IMR-90 (cell line): ENCODE data around the gene LAMA2. TPM values are rescaled to one million over a fixed set of nuclear protein-coding genes. Genes with fewer than 3 reads are reported as not detected.

ENCODE experiments used
- ATAC-seq: fragments of 200-7000 bp; cut with Tn5 transposase; 2 replicates; pipeline ENCODE4 v1.9.1; 2020; ENCODE audit warnings: low read depth, mild to moderate bottlenecking, moderate library complexity
- BruUV-seq: library from RNA; stranded (reverse); fragments of 400-500 nt; replicated peaks from 2 replicates; lab custom pipeline; 2021; lab: Mats Ljungman, UMichigan
- CTCF ChIA-PET: fragments of 300-600 bp; formaldehyde crosslinking; extraction: SDS; loops from one replicate; lab custom pipeline; 2021; ENCODE audit warnings: antibody characterized with exemption; lab: Yijun Ruan, JAX
- POLR2A ChIA-PET: fragments of 300-600 bp; sonication (Branson Sonifier 250); formaldehyde crosslinking; loops from one replicate; lab custom pipeline; 2022; ENCODE audit warnings: antibody characterized with exemption; ENCODE audit not compliant: unreplicated experiment; lab: Charles Lee
- DNase-seq: peaks from one replicate; pipeline ENCODE4 v3.0.0; 2013
- H2AFZ ChIP-seq: replicated peaks from 2 replicates; pipeline ENCODE3; 2013; ENCODE audit warnings: low read length, mild to moderate bottlenecking; ENCODE audit not compliant: poor library complexity
- H2AK5ac ChIP-seq: 2 replicates; pipeline ENCODE4 v1.6.1; 2013; ENCODE audit warnings: low read depth, low read length, inconsistent platforms
- H2AK9ac ChIP-seq: replicated peaks from 2 replicates; pipeline ENCODE3; 2013; ENCODE audit warnings: mild to moderate bottlenecking, low read depth, low read length, moderate library complexity; ENCODE audit not compliant: poor library complexity
- H2BK120ac ChIP-seq: 2 replicates; pipeline ENCODE4 v1.6.1; 2013; ENCODE audit warnings: low read depth, low read length, inconsistent platforms
- H2BK15ac ChIP-seq: 3 replicates; pipeline ENCODE4 v1.6.1; 2013; ENCODE audit warnings: low read depth, low read length, inconsistent platforms
- H2BK20ac ChIP-seq: 2 replicates; pipeline ENCODE4 v1.6.1; 2013; ENCODE audit warnings: low read depth, mild to moderate bottlenecking, inconsistent platforms, low read length, moderate library complexity
- H2BK5ac ChIP-seq: 2 replicates; pipeline ENCODE4 v1.6.1; 2013; ENCODE audit warnings: mild to moderate bottlenecking, low read depth, low read length, inconsistent platforms; ENCODE audit not compliant: poor library complexity, severe bottlenecking
- H3K14ac ChIP-seq: replicated peaks from 2 replicates; pipeline ENCODE4 v1.6.1; 2013; ENCODE audit warnings: low read depth, low read length, inconsistent platforms
- H3K18ac ChIP-seq: 2 replicates; pipeline ENCODE4 v1.6.1; 2013; ENCODE audit warnings: low read depth, low read length, control low read depth
- H3K23ac ChIP-seq: 2 replicates; pipeline ENCODE4 v1.6.1; 2013; ENCODE audit warnings: low read depth, low read length, inconsistent platforms
- H3K27ac ChIP-seq: 2 replicates; pipeline ENCODE4 v1.5.1; 2013; ENCODE audit warnings: mild to moderate bottlenecking, control low read depth, low read length; ENCODE audit not compliant: insufficient read depth
- H3K27me3 ChIP-seq: 2 replicates; pipeline ENCODE4 v1.6.1; 2013; ENCODE audit warnings: low read length; ENCODE audit not compliant: control insufficient read depth, insufficient read depth
- H3K36me3 ChIP-seq: 2 replicates; pipeline ENCODE4 v1.6.1; 2013; ENCODE audit warnings: low read length, mixed read lengths; ENCODE audit not compliant: control insufficient read depth, insufficient read depth
- H3K4ac ChIP-seq: 2 replicates; pipeline ENCODE4 v1.6.1; 2013; ENCODE audit warnings: low read depth, low read length, inconsistent platforms
- H3K4me1 ChIP-seq: 2 replicates; pipeline ENCODE4 v1.6.1; 2013; ENCODE audit warnings: low read length, mixed read lengths; ENCODE audit not compliant: control insufficient read depth, insufficient read depth
- H3K4me2 ChIP-seq: 2 replicates; pipeline ENCODE4 v1.6.1; 2013; ENCODE audit warnings: low read depth, mild to moderate bottlenecking, control low read depth, low read length, moderate library complexity
- H3K4me3 ChIP-seq: 2 replicates; pipeline ENCODE4 v1.5.1; 2013; ENCODE audit warnings: low read depth, mild to moderate bottlenecking, control low read depth, low read length, moderate library complexity; ENCODE audit not compliant: insufficient read depth
- H3K56ac ChIP-seq: 2 replicates; pipeline ENCODE4 v1.6.1; 2013; ENCODE audit warnings: low read length, inconsistent platforms; ENCODE audit not compliant: insufficient read depth; ENCODE audit errors: extremely low read depth
- H3K79me1 ChIP-seq, 2 experiments: 2 replicates each; pipeline ENCODE4 v1.6.1; 2013; ENCODE audit warnings: low read length in 2 of 2, inconsistent platforms in 1 of 2, low read depth in 1 of 2
- H3K9ac ChIP-seq: 2 replicates; pipeline ENCODE4 v1.6.1; 2013; ENCODE audit warnings: low read depth, low read length, control low read depth
- H3K9me1 ChIP-seq: 2 replicates; pipeline ENCODE4 v1.6.1; 2013; ENCODE audit warnings: low read length, inconsistent platforms; ENCODE audit not compliant: insufficient read depth
- H3K9me3 ChIP-seq: 2 replicates; pipeline ENCODE4 v1.6.1; 2013; ENCODE audit warnings: low read length; ENCODE audit not compliant: control insufficient read depth, insufficient read depth
- H4K20me1 ChIP-seq: 2 replicates; pipeline ENCODE4 v1.6.1; 2013; ENCODE audit warnings: low read length, inconsistent platforms; ENCODE audit not compliant: insufficient read depth
- H4K5ac ChIP-seq: 2 replicates; pipeline ENCODE4 v1.6.1; 2013; ENCODE audit warnings: mild to moderate bottlenecking, low read depth, low read length, control low read depth
- H4K8ac ChIP-seq, 2 experiments: 2 replicates each; pipeline ENCODE4 v1.6.1; 2013; ENCODE audit warnings: low read depth in 2 of 2, low read length in 2 of 2, control low read depth in 1 of 2, inconsistent platforms in 1 of 2
- H4K91ac ChIP-seq: 2 replicates; pipeline ENCODE4 v1.6.1; 2013; ENCODE audit warnings: low read depth, low read length, inconsistent platforms; ENCODE audit not compliant: insufficient read depth
- BHLHE40 ChIP-seq: fragments of 150-350 bp; IDR thresholded peaks from 2 replicates; pipeline ENCODE4 v1.6.1; 2016; ENCODE audit warnings: mild to moderate bottlenecking, low read depth, low read length
- CHD1 ChIP-seq: IDR thresholded peaks from 2 replicates; pipeline ENCODE4 v1.6.1; 2012; ENCODE audit warnings: low read depth, low read length, improper control_type of control experiment
- ELK1 ChIP-seq: fragments of 150-350 bp; IDR thresholded peaks from 2 replicates; pipeline ENCODE4 v1.6.1; 2016; ENCODE audit warnings: low read depth, mild to moderate bottlenecking, low read length, moderate library complexity, borderline replicate concordance
- FOS ChIP-seq: fragments of 150-350 bp; IDR thresholded peaks from 2 replicates; pipeline ENCODE4 v1.6.1; 2016; ENCODE audit warnings: low read depth, low read length
- MAFK ChIP-seq: IDR thresholded peaks from 2 replicates; pipeline ENCODE4 v1.6.1; 2012; ENCODE audit warnings: low read depth, low read length, improper control_type of control experiment
- MAZ ChIP-seq: IDR thresholded peaks from 2 replicates; pipeline ENCODE4 v1.6.1; 2012; ENCODE audit warnings: low read depth, mild to moderate bottlenecking, low read length, improper control_type of control experiment, moderate library complexity, borderline replicate concordance
- MXI1 ChIP-seq: IDR thresholded peaks from 2 replicates; pipeline ENCODE4 v1.6.1; 2012; ENCODE audit warnings: low read depth, mild to moderate bottlenecking, low read length, moderate library complexity, borderline replicate concordance
- NFE2L2 ChIP-seq: fragments of 150-350 bp; IDR thresholded peaks from 2 replicates; pipeline ENCODE4 v1.6.1; 2016; ENCODE audit warnings: low read depth, mild to moderate bottlenecking, low read length
- RAD21 ChIP-seq: IDR thresholded peaks from 2 replicates; pipeline ENCODE4 v1.6.1; 2012; ENCODE audit warnings: low read length, improper control_type of control experiment
- RCOR1 ChIP-seq: IDR thresholded peaks from 2 replicates; pipeline ENCODE4 v1.6.1; 2012; ENCODE audit warnings: mild to moderate bottlenecking, low read length, improper control_type of control experiment; ENCODE audit not compliant: insufficient replicate concordance
- RFX5 ChIP-seq: IDR thresholded peaks from 2 replicates; pipeline ENCODE4 v1.8.0; 2012; ENCODE audit warnings: low read depth, mild to moderate bottlenecking, low read length, moderate library complexity
- SMC3 ChIP-seq: fragments of 150-350 bp; IDR thresholded peaks from 2 replicates; pipeline ENCODE4 v1.6.1; 2016; ENCODE audit warnings: low read depth, mild to moderate bottlenecking, antibody characterized with exemption, low read length, moderate library complexity
- USF2 ChIP-seq: fragments of 150-350 bp; IDR thresholded peaks from 2 replicates; pipeline ENCODE4 v1.6.1; 2017; ENCODE audit warnings: mild to moderate bottlenecking, antibody characterized with exemption, low read length, low read depth
- WGBS, 2 experiments: methylation state at CpG; one replicate each; pipeline versions ENCODE4 v1.1.5 to v1.1.7; 2013; ENCODE audit warnings: missing lambda C conversion rate in 2 of 2; ENCODE audit not compliant: insufficient read length in 1 of 2; ENCODE audit errors: extremely low coverage in 2 of 2; 5-methylcytosine and 5-hydroxymethylcytosine counted together
- dilution Hi-C: fragments of 300-500 bp; cut with HindIII; formaldehyde crosslinking; loops from one replicate; pipeline ENCODE4 v1.14.3; 2018; ENCODE audit warnings: low sequenced_read_pairs; ENCODE audit not compliant: unreplicated experiment
- in situ Hi-C: fragments of 300-500 bp; cut with MboI; formaldehyde crosslinking; loops from 3 replicates; pipeline ENCODE4 v1.14.3; 2019; ENCODE audit warnings: low sequenced_read_pairs, inconsistent platforms, mixed read lengths
- intact Hi-C: fragments of 100-400 bp; cut with micrococcal nuclease; formaldehyde crosslinking; loops from 2 replicates; pipeline ENCODE4 v1.10.0; 2022
- polyA plus RNA-seq, 3 experiments: library from polyadenylated mRNA; depleted of rRNA; stranded (reverse); fragments of >200 nt; gene quantifications; 2 replicates each; pipeline ENCODE4 v1.2.3, GENCODE V29; 2012; ENCODE audit warnings: low replicate concordance in 1 of 3
- total RNA-seq: library from RNA; depleted of rRNA; stranded (reverse); fragments of >200 nt; gene quantifications from 2 replicates; pipeline ENCODE4 v1.2.3, GENCODE V29; 2012
- TF ChIP-seq, protein P1 (sequence below): conservative IDR thresholded peaks from 2 replicates; pipeline ENCODE4 v1.5.1; 2012; ENCODE audit warnings: mild to moderate bottlenecking, low read depth, low read length, improper control_type of control experiment

Gene LAMA2
- total and polyA plus RNA-seq, 2 of the 4 experiments (the other 2 are of a cell fraction), result 9.9 to 13.3 TPM

GRCh38 chr6:129525055-129525454 lies 642.1 kb downstream of the LAMA2 start:
- ATAC-seq, result peak; percentile 66; the same call in 1 of the 2 replicates
- no peak overlapping the region for H3K14ac ChIP-seq
- TF ChIP-seq MXI1, result no peak
- TF ChIP-seq MAFK, result no peak
- TF ChIP-seq USF2, result no peak
- no peak for TF ChIP-seq RFX5
- no peak for TF ChIP-seq ELK1
- TF ChIP-seq BHLHE40, result no peak
- no peak for TF ChIP-seq RAD21
- TF ChIP-seq NFE2L2, result no peak
- TF ChIP-seq, protein P1, sequence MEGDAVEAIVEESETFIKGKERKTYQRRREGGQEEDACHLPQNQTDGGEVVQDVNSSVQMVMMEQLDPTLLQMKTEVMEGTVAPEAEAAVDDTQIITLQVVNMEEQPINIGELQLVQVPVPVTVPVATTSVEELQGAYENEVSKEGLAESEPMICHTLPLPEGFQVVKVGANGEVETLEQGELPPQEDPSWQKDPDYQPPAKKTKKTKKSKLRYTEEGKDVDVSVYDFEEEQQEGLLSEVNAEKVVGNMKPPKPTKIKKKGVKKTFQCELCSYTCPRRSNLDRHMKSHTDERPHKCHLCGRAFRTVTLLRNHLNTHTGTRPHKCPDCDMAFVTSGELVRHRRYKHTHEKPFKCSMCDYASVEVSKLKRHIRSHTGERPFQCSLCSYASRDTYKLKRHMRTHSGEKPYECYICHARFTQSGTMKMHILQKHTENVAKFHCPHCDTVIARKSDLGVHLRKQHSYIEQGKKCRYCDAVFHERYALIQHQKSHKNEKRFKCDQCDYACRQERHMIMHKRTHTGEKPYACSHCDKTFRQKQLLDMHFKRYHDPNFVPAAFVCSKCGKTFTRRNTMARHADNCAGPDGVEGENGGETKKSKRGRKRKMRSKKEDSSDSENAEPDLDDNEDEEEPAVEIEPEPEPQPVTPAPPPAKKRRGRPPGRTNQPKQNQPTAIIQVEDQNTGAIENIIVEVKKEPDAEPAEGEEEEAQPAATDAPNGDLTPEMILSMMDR, result no peak
- TF ChIP-seq FOS, result peak; percentile 35; the same call in 1 of the 2 replicates
- TF ChIP-seq CHD1, result no peak
- peak; percentile 23 for TF ChIP-seq RCOR1
- TF ChIP-seq SMC3, result no peak
- no peak for TF ChIP-seq MAZ
- no TSS peak for BruUV-seq
- no peak overlapping the region for H3K4me3 ChIP-seq
- H2BK15ac ChIP-seq, result no peak overlapping the region
- H3K27ac ChIP-seq, result no peak overlapping the region
- ChIA-PET CTCF (no interaction called here), POLR2A (no interaction called here)
- H3K27me3 ChIP-seq, result no peaks in the 10 kb centered on the region
- no peak overlapping the region for H2BK5ac ChIP-seq
- H2AK9ac ChIP-seq, result no peak overlapping the region
- DNase-seq, result peak; percentile 70
- H4K5ac ChIP-seq, result no peak overlapping the region
- no CpG with 5 or more reads among the region's 1 CpG for WGBS, 2 experiments
- no peaks in the 10 kb centered on the region for H3K9me3 ChIP-seq
- H3K36me3 ChIP-seq, result no peaks in the 10 kb centered on the region
- H3K4ac ChIP-seq, result no peak overlapping the region
- no peaks in the 10 kb centered on the region for H3K79me1 ChIP-seq
- no peak overlapping the region for H2BK20ac ChIP-seq
- H3K4me2 ChIP-seq, result no peak overlapping the region
- no peaks in the 10 kb centered on the region for H3K9me1 ChIP-seq
- dilution Hi-C loops, result no loop called here
- H4K8ac ChIP-seq, result no peak overlapping the region
- H3K9ac ChIP-seq, result no peak overlapping the region
- H3K23ac ChIP-seq, result no peak overlapping the region
- H2AK5ac ChIP-seq, result no peak overlapping the region
- no peak overlapping the region for H3K18ac ChIP-seq
- H2BK120ac ChIP-seq, result no peak overlapping the region
- H3K4me1 ChIP-seq, result no peaks in the 10 kb centered on the region
- H3K56ac ChIP-seq, result no peak overlapping the region
- no peaks in the 10 kb centered on the region for H4K20me1 ChIP-seq
- H4K91ac ChIP-seq, result no peak overlapping the region
- intact Hi-C loops, result no loop called here
- in situ Hi-C loops, result no loop called here
- no peak overlapping the region for H2AFZ ChIP-seq
